GM21367 (cell line): ENCODE results near the gene GLI1.
"Not testable (repeated sequence)": the region's sequence is repeated elsewhere in the genome, so short reads cannot be mapped to it uniquely, and the experiment has no call there.

Experiments used
- ATAC-seq: cut with Tn5 transposase; IDR thresholded peaks from one replicate; pipeline ENCODE4 v1.9.1; 2021; ENCODE audit not compliant: unreplicated experiment

The GLI1 gene

DNA sequence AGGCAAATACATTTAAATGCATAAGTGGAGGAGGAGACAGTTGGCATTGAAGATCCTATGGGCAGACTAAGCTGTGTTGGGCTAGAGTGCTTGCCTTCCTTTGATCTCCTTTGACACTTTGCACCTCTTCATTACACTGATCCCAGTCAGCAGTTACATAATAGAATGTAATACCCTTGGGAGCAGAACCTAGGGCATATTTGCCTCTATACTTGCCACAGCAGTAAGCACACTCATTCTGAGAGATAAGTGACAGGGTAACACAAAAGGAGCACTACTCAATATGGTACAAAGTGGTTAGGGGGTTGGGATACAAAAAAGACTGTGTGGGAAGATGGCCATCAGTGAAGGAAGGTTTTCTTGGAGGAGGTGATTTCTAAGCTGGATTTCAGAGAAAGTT lies 37.2 kb downstream of the GLI1 start:
- ATAC-seq, result no peak

DNA sequence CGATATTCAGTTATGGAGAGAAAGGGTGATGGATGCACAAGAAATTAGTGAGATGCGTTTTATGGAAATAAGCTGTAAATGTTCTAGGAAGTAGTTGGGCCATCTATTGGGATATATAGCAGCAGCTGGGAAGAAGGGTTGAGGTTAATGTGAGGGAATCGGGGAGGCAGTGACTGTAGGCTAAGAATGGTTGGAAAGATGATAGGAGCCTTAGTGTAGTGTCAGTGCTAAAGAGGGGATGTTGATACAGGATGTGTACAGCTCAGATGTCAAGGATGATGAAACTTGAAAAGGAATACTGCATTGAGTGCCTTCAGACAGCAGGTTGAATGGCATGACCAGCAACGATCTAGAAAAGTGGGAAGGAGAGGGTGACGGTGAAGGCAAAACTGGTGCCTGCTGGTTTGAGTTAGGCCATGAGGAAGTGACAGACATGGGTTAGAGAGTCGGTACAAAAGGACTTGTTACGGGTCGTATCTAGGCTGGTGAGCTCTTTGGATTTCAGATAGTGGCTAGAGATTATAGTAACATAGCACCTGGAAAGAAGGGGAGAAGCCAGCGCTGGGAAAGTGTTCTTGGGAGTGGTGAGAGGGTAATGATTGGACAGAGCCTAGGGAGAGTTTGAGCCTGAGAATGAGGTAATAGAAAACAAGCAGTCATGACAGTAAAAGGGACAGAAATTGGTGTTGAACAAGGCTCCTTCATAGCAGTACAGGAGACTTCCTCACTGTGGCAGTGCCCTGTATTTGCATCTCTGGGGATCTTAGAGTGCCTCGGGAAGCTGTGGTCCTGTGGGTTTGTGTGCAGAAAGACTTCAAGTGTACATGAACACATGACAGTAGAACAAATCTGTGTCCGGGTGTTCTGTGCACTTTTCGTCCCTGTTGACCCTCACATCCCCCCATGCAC lies 37.9 kb downstream of the GLI1 start:
- ATAC-seq, result no peak

DNA sequence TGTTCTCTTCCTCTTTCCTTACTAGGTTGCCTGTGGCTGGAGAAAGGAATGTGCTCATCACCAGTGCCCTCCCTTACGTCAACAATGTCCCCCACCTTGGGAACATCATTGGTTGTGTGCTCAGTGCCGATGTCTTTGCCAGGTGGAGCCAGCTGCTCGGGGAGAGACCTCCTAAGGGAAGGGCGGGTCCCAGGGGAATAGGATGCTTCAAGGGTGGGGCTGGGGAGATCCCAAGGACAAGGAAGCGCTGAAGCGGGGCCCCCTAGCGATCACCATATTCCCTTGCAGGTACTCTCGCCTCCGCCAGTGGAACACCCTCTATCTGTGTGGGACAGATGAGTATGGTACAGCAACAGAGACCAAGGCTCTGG lies 38.5 kb downstream of the GLI1 start:
- no peak for ATAC-seq

DNA sequence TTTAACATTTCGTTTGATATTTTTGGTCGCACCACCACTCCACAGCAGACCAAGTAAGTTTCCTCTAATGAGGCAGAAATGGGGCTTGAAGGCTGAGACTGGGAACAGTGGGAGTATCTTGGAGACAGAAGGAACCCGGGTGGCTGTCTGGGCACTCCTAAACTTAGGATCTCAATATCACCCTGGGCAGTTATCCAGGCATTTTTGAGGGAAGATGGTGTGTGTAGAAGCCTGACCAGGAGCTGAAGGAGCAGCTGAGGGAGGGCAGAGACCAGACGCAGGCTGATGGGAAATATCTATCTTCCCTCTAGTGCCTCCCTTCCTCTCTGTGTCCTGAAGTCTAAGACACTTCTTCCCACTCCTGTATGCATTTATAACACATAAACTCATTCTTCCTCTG lies 39.0 kb downstream of the GLI1 start:
- no peak for ATAC-seq

DNA sequence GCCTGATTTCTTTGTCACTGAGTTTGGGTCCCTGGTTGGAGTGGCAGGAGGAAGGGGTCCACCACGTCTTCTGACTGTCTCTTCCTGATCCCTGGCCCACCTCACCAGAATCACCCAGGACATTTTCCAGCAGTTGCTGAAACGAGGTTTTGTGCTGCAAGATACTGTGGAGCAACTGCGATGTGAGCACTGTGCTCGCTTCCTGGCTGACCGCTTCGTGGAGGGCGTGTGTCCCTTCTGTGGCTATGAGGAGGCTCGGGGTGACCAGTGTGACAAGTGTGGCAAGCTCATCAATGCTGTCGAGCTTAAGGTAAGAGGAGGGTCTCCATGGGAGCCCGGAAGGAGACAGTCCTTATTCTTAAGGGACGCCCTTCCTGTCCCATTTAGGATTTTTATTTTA lies 40.6 kb downstream of the GLI1 start:
- no peak for ATAC-seq

DNA sequence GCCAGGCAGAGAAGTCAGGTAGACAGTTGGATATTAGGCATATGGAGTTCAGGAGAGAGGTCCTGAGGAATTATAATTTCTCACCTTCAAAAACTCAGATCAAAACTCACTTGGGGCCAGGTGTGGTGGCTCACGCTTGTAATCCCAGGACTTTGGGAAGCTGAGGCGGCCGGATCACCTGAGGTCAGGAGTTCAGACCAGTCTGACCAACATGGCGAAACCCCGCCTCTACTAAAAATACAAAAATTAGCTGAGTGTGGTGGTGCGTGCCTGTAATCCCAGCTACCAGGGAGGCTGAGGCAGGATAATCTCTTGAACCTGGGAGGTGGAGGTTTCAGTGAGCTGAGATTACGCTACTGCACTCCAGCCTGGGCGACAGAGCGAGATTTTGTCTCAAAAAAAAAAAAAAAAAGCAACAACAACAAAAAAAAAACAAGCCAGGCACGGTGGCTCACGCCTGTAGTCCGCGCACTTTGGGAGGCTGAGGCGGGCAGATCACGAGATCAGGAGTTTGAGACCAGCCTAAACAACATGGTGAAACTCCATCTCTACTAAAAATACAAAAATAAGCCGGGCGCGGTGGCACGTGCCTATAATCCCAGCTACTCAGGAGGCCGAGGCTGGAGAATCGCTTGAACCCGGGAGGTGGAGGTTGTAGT lies 42.9 kb downstream of the GLI1 start:
- not testable (repeated sequence) for ATAC-seq

DNA sequence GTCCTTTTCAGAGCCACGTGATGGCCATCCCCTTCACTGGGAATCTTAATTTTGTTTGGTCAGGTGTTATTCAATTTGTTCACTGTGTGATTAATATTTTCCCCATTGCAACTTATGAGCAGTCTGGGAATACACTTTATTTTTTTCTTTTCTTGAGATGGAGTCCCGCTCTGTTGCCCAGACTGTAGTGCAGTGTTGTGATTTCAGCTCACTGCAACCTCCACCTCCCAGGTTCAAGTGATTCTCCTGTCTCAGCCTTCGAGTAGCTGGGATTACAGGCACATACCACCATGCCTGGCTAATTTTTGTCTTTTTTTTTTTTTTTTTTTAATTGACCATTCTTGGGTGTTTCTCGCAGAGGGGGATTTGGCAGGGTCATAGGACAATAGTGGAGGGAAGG lies 47.0 kb downstream of the GLI1 start:
- not testable (repeated sequence) for ATAC-seq

DNA sequence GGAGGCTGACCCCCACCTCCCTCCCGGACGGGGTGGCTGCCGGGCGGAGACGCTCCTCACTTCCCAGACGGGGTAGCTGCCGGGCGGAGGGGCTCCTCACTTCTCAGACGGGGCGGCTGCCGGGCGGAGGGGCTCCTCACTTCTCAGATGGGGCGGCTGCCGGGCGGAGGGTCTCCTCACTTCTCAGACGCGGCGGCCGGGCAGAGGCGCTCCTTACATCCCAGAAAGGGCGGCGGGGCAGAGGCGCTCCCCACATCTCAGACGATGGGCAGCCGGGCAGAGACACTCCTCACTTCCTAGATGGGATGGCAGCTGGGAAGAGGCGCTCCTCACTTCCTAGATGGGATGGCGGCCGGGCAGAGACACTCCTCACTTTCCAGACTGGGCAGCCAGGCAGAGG lies 48.2 kb downstream of the GLI1 start:
- ATAC-seq, result not testable (repeated sequence)

DNA sequence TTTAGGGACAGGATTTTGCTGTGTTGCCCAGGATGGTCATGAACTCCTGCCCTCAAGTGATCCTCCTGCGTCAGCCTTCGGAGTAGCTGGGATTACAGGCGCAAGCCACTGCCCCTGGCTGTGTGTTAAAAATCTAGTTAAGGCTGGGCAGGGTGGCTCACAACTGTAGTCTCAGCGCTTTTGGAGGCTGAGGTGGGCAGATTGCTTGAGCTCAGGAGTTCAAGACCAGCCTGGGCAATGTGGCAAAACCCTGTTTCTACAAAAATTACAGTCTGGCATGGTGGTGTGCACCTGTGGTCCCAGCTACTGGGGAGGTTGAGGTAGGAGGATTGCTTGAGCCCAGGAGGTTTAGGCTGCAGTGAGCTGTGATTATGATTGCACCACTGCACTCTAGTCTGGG lies 51.6 kb downstream of the GLI1 start:
- ATAC-seq, result no peak

DNA sequence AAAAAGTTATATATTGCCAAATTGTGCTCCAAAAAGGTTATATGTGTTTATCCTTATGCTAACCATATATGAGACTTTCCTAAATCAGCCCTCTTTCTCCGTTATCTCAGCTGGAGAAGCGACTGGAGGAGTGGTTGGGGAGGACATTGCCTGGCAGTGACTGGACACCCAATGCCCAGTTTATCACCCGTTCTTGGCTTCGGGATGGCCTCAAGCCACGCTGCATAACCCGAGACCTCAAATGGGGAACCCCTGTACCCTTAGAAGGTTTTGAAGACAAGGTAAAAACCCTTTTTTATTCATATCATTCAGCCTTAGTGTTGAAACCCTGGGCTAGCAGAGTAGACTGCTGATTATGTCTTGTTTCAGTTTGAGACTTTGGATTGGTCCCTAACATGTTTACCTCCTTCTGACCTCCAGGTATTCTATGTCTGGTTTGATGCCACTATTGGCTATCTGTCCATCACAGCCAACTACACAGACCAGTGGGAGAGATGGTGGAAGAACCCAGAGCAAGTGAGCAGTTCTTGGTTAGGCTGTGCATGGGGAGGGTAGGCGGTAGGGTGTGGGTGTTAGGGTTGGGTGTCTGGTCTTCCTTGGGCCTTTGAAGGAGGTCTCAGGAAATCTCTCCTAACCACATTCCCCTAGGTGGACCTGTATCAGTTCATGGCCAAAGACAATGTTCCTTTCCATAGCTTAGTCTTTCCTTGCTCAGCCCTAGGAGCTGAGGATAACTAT lies 52.2 kb downstream of the GLI1 start:
- no peak for ATAC-seq

DNA sequence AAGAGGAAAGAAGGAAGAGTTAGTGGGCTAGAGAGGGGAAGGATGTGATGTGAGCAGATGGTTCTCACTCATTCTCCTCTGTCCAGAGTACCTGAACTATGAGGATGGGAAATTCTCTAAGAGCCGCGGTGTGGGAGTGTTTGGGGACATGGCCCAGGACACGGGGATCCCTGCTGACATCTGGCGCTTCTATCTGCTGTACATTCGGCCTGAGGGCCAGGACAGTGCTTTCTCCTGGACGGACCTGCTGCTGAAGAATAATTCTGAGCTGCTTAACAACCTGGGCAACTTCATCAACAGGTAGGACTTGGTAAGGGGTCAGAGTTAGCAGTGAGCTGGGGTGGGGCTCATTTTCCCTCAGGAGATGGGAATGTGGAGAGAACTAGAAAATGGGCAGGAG lies 53.1 kb downstream of the GLI1 start:
- no peak for ATAC-seq

DNA sequence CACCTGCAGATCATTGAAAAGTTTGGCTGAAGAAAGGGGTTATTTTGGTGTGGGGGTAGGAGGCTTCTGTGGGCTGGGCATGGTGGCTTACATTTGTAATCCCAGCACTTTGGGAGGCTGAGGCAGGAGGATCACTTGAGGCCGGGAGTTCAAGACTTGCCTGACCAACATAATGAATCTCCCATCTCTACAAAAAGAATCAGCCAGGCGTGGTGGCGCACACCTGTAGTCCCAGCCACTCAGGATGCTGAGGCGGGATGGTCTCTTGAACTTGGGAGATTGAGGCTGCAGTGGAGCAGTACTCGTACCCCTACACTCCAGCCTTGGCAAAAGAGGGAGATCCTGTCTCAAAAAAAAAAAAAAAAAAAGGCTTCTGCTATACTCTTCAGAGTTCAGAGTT lies 53.7 kb downstream of the GLI1 start:
- no peak for ATAC-seq

DNA sequence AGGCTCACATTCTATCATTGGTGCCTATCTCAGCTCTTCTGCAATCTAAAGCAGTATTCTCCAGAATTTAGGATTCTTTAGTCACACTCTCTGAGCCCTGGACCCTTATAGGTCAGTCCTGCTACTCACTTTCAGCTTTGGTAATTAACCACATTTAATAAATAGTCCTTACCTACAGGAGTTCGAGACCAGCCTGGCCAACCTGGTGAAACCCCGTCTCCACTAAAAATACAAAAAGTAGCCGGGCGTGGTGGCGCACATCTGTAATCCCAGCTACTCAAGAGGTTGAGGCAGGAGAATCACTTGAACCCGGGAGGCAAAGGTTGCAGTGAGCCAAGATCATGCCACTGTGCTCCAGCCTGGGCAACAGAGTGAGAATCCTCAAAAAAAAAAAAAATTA lies 54.1 kb downstream of the GLI1 start:
- ATAC-seq, result not testable (repeated sequence)

DNA sequence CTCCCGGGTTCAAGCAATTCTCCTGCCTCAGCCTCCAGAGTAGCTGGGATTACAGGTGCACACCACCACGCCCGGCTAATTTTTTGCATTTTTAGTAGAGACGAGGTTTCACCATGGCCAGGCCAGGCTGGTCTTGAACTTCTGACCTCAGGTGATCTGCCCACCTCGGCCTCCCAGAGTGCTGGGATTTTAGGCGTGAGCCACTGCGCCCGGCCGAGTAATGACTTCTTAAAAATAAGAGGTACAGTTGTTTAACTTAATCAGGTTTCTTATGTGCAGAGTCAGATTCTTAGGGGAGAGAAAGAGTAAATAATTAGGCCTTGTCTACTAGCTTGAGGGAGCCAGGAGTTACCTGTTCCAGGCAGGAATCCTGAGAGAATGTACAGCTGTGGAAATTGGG lies 54.7 kb downstream of the GLI1 start:
- not testable (repeated sequence) for ATAC-seq

DNA sequence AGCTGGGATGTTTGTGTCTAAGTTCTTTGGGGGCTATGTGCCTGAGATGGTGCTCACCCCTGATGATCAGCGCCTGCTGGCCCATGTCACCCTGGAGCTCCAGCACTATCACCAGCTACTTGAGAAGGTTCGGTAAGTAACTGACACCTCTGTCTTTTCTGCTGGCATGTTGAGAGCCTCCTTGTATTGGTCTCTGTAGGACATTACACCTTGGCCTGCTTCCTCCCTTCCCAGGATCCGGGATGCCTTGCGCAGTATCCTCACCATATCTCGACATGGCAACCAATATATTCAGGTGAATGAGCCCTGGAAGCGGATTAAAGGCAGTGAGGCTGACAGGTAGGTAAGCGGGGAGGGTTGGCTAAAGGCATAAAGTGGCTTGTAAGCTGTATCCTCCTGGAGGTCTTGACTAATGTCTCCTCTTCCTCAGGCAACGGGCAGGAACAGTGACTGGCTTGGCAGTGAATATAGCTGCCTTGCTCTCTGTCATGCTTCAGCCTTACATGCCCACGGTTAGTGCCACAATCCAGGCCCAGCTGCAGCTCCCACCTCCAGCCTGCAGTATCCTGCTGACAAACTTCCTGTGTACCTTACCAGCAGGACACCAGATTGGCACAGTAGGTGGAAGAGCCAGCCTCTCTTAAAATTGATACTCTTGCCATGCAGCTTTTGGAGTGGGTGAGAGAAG lies 55.3 kb downstream of the GLI1 start:
- ATAC-seq, result no peak

DNA sequence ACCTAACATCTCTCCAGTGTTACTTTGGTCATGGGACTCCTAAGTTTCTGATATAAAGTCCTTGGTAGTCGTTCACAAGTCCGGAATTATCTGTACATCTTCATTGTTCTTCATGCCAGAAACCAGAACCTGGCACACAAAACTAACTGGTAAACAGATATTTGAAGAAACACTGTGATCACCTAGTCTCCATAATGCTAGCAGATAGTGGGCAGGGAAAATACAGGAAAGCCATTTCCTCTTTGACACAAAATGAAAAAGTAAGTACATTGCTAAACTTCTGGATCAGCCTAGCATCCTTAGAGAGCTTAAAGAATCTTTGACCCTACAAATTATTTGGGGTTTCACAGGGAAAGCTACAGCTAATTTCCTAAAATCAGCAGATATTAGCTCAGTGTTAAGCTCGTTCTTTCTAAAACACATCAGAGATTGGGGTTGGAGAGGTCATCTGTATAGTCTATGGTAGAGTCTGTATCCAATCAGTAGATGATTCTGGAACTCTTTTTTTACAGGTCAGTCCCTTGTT lies 55.9 kb downstream of the GLI1 start:
- no peak for ATAC-seq

DNA sequence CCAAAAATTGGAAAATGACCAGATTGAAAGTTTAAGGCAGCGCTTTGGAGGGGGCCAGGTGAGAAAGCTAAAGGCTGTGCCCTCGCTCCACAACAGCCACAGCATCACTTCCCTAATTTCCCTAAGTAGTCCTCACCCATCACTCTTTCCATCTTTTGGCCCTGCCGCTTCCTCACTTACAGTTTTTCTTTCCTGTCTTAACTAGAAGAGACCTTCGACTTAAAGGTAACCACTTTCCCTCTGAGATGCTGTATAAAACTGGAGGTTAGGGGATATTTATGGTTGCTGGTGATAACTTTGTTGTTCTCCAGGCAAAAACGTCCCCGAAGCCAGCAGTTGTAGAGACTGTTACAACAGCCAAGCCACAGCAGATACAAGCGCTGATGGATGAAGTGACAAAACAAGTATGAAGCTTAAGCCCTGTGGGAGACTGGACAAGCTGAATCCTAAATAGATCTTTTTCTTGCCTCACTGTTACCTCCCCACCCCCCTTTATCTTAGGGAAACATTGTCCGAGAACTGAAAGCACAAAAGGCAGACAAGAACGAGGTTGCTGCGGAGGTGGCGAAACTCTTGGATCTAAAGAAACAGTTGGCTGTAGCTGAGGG lies 56.5 kb downstream of the GLI1 start:
- ATAC-seq, result no peak

DNA sequence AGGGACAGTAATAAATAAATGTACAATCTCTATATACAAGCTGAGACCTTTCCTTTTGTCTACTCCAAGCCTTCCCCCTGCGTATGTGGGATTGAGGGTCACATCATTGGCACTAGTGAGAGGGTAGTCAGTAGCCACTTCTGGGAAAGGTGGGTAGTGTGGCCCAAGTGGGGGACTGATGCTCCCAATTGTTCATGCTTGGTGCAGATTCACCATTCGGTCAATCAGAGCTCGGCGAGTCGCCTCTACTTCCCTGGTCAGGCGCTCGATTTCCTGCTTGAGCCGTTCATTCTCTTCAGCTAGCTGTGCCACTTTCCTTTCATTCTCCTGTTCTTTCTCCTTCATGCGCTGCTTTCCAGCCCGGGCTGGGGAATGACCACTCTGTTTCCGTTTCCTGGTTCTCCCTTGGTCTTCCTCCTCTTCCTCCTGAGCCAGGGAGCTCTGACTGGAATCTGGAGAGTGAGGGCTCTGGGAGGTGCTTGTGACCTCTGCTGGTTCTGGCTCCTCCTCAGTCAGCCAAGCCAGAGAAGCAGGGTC lies 57.1 kb downstream of the GLI1 start:
- ATAC-seq, result no peak

DNA sequence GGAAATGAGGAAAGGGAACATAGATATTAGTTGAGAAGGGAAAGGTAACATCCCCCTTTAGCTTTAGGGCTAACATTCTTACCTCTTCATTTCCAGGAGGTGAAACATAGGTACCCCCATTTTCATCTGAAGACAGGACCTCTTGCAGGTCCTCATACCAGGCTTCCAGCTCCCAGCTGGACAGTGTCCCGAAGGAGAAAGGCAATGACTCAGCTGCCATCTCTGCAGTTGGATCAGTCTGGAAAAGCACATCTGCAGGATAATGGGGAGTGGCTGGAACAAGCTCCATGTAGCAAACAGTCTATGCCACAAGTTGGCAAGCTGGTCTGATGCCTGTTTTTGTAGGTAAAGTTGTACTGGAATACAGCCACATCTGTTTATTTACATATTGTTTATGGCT lies 57.6 kb downstream of the GLI1 start:
- no peak for ATAC-seq

DNA sequence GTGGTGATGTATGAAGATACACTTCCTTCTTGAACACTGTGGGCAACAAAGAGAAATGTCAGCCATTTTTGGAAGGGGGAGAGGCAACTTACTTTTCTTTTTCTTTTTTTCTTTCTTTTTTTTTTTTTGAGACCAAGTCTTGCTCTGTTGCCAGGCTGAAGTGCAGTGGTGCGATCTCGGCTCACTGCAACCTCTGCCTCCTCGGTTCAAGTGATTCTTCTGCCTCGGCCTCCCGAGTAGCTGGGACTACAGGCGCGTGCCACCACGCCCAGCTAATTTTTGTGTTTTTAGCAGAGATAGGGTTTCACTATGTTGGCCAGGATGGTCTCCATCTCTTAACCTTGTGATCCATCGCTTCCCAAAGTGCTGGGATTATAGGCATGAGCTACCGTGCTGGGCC lies 58.1 kb downstream of the GLI1 start:
- ATAC-seq, result not testable (repeated sequence)
